GM21529 (cell line): Measurements from ENCODE around the gene SPINT2.
A peak's percentile ranks its signal among the peaks of the same experiment; 100 is the strongest.

Experiments used
- ATAC-seq: cut with Tn5 transposase; IDR thresholded peaks from one replicate; pipeline ENCODE4 v1.9.1; 2021; ENCODE audit not compliant: unreplicated experiment

SPINT2 gene

GRCh38 chr19:38291855-38292254, 27.5 kb downstream of the SPINT2 start:
- no peak for ATAC-seq

- ATAC-seq: no peak
Measured at GRCh38 chr19:38293281-38293680, 28.9 kb downstream of the SPINT2 start.

- no peak for ATAC-seq
Measured at GRCh38 chr19:38294090-38294489, 29.7 kb downstream of the SPINT2 start.

GRCh38 chr19:38298821-38299680, 34.7 kb downstream of the SPINT2 start:
- ATAC-seq: no peak

GRCh38 chr19:38303517-38304351, 39.4 kb downstream of the SPINT2 start, which contains the start of gene C19orf33:
C19orf33 (plus strand) TSS chr19:38304251; CDS start chr19:38304262, 11 bp downstream.
- ATAC-seq: no peak

- ATAC-seq: no peak
Measured at GRCh38 chr19:38304352-38304865, 40.0 kb downstream of the SPINT2 start.

GRCh38 chr19:38304866-38305429, 40.6 kb downstream of the SPINT2 start:
- ATAC-seq: no peak

- no peak for ATAC-seq
Measured at GRCh38 chr19:38306236-38306635, 41.9 kb downstream of the SPINT2 start.

- ATAC-seq: no peak
Measured at GRCh38 chr19:38307076-38307475, 42.7 kb downstream of the SPINT2 start.

- ATAC-seq: no peak
Measured at GRCh38 chr19:38307597-38307996, 43.2 kb downstream of the SPINT2 start.

GRCh38 chr19:38308006-38308766, 43.8 kb downstream of the SPINT2 start:
- ATAC-seq: no peak

- ATAC-seq: no peak
Measured at GRCh38 chr19:38308926-38309614, 44.7 kb downstream of the SPINT2 start.

GRCh38 chr19:38309615-38310278, 45.4 kb downstream of the SPINT2 start:
- no peak for ATAC-seq

GRCh38 chr19:38310279-38310670, 45.9 kb downstream of the SPINT2 start:
- ATAC-seq: no peak

GRCh38 chr19:38310986-38311385, 46.6 kb downstream of the SPINT2 start:
- ATAC-seq: no peak

GRCh38 chr19:38315657-38316476, 51.5 kb downstream of the SPINT2 start, which contains the start of gene YIF1B:
YIF1B (minus strand) TSS chr19:38315947; CDS start chr19:38315917, 30 bp downstream.
- peak; percentile 88 for ATAC-seq

- ATAC-seq: no peak
Measured at GRCh38 chr19:38316477-38317067, 52.2 kb downstream of the SPINT2 start.

- ATAC-seq: no peak
Measured at GRCh38 chr19:38317104-38317612, 52.8 kb downstream of the SPINT2 start.
